Neural cell (in vitro differentiated cells): ENCODE results near the gene DPM2. TPM values are rescaled to one million over a fixed set of nuclear protein-coding genes. Genes with fewer than 3 reads are reported as not detected.

ENCODE experiments used
- H2AFZ ChIP-seq: fragments of 200-600, 300-800 bp; sonication (generic), shearing (Covaris generic); 2 replicates; pipeline ENCODE4 v1.6.0; 2014; ENCODE audit warnings: low read depth, mild to moderate bottlenecking, antibody characterized with exemption, low read length, moderate library complexity
- H3F3A ChIP-seq: fragments of 200-600 bp; shearing (Covaris generic); 2 replicates; pipeline ENCODE4 v1.6.1; 2016; ENCODE audit warnings: mild to moderate bottlenecking, moderate library complexity, mixed read lengths, antibody characterized with exemption, low read length; ENCODE audit not compliant: insufficient read depth, poor library complexity, severe bottlenecking
- H3K27ac ChIP-seq: fragments of 200-600, 300-800 bp; sonication (generic), shearing (Covaris generic); 2 replicates; pipeline ENCODE4 v1.5.1; 2014; ENCODE audit warnings: mild to moderate bottlenecking, low read length, moderate library complexity
- H3K27me3 ChIP-seq: fragments of 300-800, 200-600 bp; sonication (generic), shearing (Covaris generic); 2 replicates; pipeline ENCODE4 v1.6.0; 2014; ENCODE audit warnings: mild to moderate bottlenecking, low read depth, low read length, moderate library complexity; ENCODE audit not compliant: insufficient read depth
- H3K36me3 ChIP-seq: fragments of 300-800, 200-600 bp; sonication (generic), shearing (Covaris generic); 2 replicates; pipeline ENCODE4 v1.5.1; 2014; ENCODE audit warnings: mild to moderate bottlenecking, antibody characterized with exemption, low read length, moderate library complexity; ENCODE audit not compliant: insufficient read depth
- H3K4me2 ChIP-seq: fragments of 300-800, 200-600 bp; sonication (generic), shearing (Covaris generic); 2 replicates; pipeline ENCODE4 v1.6.0; 2014; ENCODE audit warnings: mild to moderate bottlenecking, low read length
- H3K4me3 ChIP-seq: fragments of 300-800, 200-600 bp; sonication (generic), shearing (Covaris generic); 2 replicates; pipeline ENCODE4 v1.5.1; 2014; ENCODE audit warnings: mild to moderate bottlenecking, low read length, moderate library complexity
- H3K79me2 ChIP-seq: fragments of 200-600 bp; shearing (Covaris generic); replicated peaks from 2 replicates; pipeline ENCODE4 v1.6.0; 2014; ENCODE audit warnings: mild to moderate bottlenecking, low read length, moderate library complexity; ENCODE audit not compliant: insufficient read depth
- H3K9ac ChIP-seq: fragments of 300-800, 200-600 bp; sonication (generic), shearing (Covaris generic); 2 replicates; pipeline ENCODE4 v1.6.1; 2016; ENCODE audit warnings: mild to moderate bottlenecking, low read length, mixed read lengths
- H3K9me2 ChIP-seq: fragments of 200-600 bp; shearing (Covaris generic); 2 replicates; pipeline ENCODE4 v1.6.1; 2016; ENCODE audit warnings: mild to moderate bottlenecking, low read length, mixed read lengths; ENCODE audit not compliant: insufficient read depth
- H3K9me3 ChIP-seq: fragments of 200-600, 300-800 bp; sonication (generic), shearing (Covaris generic); 2 replicates; pipeline ENCODE4 v1.6.1; 2016; ENCODE audit warnings: mild to moderate bottlenecking, mixed run types, low read length, moderate library complexity, mixed read lengths
- H4K20me1 ChIP-seq: fragments of 200-600 bp; shearing (Covaris generic); 2 replicates; pipeline ENCODE4 v1.6.1; 2016; ENCODE audit warnings: mild to moderate bottlenecking, mixed run types; ENCODE audit not compliant: insufficient read depth
- CTCF ChIP-seq: fragments of 450-650 bp; IDR thresholded peaks from 2 replicates; pipeline ENCODE4 v1.5.1; 2014; ENCODE audit warnings: antibody characterized with exemption, mild to moderate bottlenecking, moderate library complexity; ENCODE audit not compliant: poor library complexity, severe bottlenecking
- EP300 ChIP-seq: fragments of 450-650 bp; conservative IDR thresholded peaks from 2 replicates; pipeline ENCODE4 v1.6.1; 2014; ENCODE audit warnings: antibody characterized with exemption, mild to moderate bottlenecking, moderate library complexity; ENCODE audit not compliant: poor library complexity, severe bottlenecking
- EZH2 ChIP-seq: fragments of 200-600, 300-800 bp; shearing (Covaris generic), sonication (generic); IDR thresholded peaks from 2 replicates; pipeline ENCODE4 v1.6.1; 2014; ENCODE audit warnings: antibody characterized with exemption, low read length, borderline replicate concordance, mild to moderate bottlenecking; ENCODE audit not compliant: insufficient read depth, poor library complexity, severe bottlenecking
- MXI1 ChIP-seq: fragments of 450-650 bp; conservative IDR thresholded peaks from 2 replicates; pipeline ENCODE4 v1.6.1; 2014; ENCODE audit warnings: antibody characterized with exemption, mild to moderate bottlenecking; ENCODE audit not compliant: poor library complexity, severe bottlenecking
- POLR2AphosphoS5 ChIP-seq: IDR thresholded peaks from 2 replicates; pipeline ENCODE4 v1.6.1; 2012
- RAD21 ChIP-seq: fragments of 450-650 bp; conservative IDR thresholded peaks from 2 replicates; pipeline ENCODE4 v1.6.1; 2014; ENCODE audit warnings: antibody characterized with exemption, mild to moderate bottlenecking, moderate library complexity
- REST ChIP-seq: IDR thresholded peaks from 2 replicates; pipeline ENCODE4 v1.6.1; 2012; ENCODE audit warnings: borderline replicate concordance
- SMC3 ChIP-seq: fragments of 450-650 bp; conservative IDR thresholded peaks from 2 replicates; pipeline ENCODE4 v1.6.1; 2014; ENCODE audit warnings: antibody characterized with exemption, mild to moderate bottlenecking, moderate library complexity; ENCODE audit not compliant: poor library complexity
- TAF1 ChIP-seq: IDR thresholded peaks from 2 replicates; pipeline ENCODE4 v1.6.1; 2012; ENCODE audit warnings: low read depth
- polyA plus RNA-seq: library from polyadenylated mRNA; depleted of rRNA; stranded (reverse); fragments of >200 nt; gene quantifications from 2 replicates; pipeline ENCODE4 v1.2.3, GENCODE V29; 2014

The DPM2 gene
- polyA plus RNA-seq, 1 donor from 2014 or later, result 30.5 TPM

DNA sequence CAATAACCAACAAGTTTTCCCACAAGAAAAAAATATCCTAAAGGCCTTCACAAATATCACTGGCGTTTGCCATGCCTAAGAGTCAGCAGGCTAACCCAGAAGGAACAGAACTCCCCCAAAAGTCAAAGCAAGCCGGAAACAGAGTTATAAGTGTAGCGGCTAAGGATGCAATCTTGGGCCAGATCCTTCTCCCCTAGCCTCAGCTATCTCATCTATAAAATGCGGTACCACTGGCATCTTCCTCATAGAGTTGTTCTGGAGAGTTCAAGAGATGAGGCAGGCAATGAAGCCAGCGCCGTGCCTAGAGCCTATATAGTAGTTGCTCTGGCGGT lies 632 bp downstream of the DPM2 start:
- no peaks in the 10 kb centered on the region for H3K9me2 ChIP-seq
- no peak overlapping the region for H2AFZ ChIP-seq
- H3K36me3 ChIP-seq, result no peaks in the 10 kb centered on the region
- no peak overlapping the region for H3K27ac ChIP-seq
- no peaks in the 10 kb centered on the region for H3K27me3 ChIP-seq
- H3K4me3 ChIP-seq, result peak overlapping the region; percentile 92
- H3K9ac ChIP-seq, result peak overlapping the region; percentile 65
- H3K79me2 ChIP-seq, result peaks cover 11% of the 10 kb centered on the region
- H3K4me2 ChIP-seq, result peak overlapping the region; percentile 95
- H3K9me3 ChIP-seq, result no peaks in the 10 kb centered on the region
- TF ChIP-seq EP300 (no peak), SMC3 (no peak)
- H3F3A ChIP-seq, result no peaks in the 10 kb centered on the region
- no peaks in the 10 kb centered on the region for H4K20me1 ChIP-seq

DNA sequence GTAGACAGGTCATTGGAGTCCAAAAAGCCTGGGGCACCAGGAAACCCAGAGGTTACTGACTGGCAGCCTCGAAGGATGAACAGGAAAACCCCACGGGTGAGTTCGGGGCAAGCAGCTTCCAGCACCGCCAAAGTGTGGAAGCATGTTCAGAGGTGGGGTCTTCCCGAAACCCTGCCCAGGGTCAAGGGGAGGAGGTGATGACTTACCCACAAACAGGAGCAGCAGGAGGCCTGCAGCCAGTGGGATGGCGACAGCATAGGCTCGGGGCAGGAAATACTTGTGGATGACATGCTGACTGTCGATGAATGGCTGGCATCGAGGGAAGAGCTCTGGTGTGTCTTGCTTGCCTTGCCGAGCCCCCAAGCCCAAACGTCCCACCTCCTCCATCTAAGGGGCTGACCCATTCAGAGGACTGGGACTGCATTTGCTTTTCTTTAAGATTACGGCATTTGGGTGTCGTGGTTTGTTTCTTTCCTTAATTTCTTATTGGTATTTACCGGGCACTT lies 1.3 kb downstream of the DPM2 start:
- H3K79me2 ChIP-seq, result peaks cover 11% of the 10 kb centered on the region
- H3K4me2 ChIP-seq, result peak overlapping the region; percentile 95
- H2AFZ ChIP-seq, result no peak overlapping the region
- H3K9me3 ChIP-seq, result no peaks in the 10 kb centered on the region
- H4K20me1 ChIP-seq, result no peaks in the 10 kb centered on the region
- no peaks in the 10 kb centered on the region for H3K36me3 ChIP-seq
- H3K9ac ChIP-seq, result peak overlapping the region; percentile 65
- H3K27ac ChIP-seq, result no peak overlapping the region
- no peak for TF ChIP-seq EZH2
- no peak for TF ChIP-seq POLR2AphosphoS5
- no peak for TF ChIP-seq TAF1
- no peak for TF ChIP-seq CTCF
- TF ChIP-seq SMC3, result no peak
- TF ChIP-seq RAD21, result no peak
- no peak for TF ChIP-seq MXI1
- TF ChIP-seq EP300, result no peak
- no peak for TF ChIP-seq REST
- no peaks in the 10 kb centered on the region for H3F3A ChIP-seq
- H3K4me3 ChIP-seq, result peak overlapping the region; percentile 92
- H3K9me2 ChIP-seq, result no peaks in the 10 kb centered on the region
- no peaks in the 10 kb centered on the region for H3K27me3 ChIP-seq
